ENCODE measurements around the gene RGCC.

The RGCC gene

DNA sequence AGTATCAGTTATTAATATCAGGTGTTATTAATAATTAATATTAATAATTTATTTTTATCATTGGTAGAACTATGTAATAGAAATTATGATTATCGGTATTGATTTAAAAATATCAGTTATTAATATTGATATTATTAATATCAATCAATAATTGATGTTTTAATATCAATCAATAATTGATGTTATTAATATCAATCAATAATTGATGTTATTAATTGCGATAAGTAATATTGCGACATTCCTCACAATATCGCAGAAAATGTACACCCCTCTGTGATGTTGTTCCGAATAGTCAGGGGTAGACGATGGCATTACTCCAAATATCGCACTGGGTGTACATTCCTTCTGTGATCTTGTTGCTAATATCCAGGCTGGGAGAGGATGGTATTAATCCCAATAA, 3.7 kb upstream of the RGCC start:
- no peak for DNase-seq (ENCODE audit: low read depth)
- H3K4me3 ChIP-seq (ENCODE audit: low read depth, low read length) = no peak overlapping the region
- TF ChIP-seq CTCF (IDR thresholded peaks at IDR 0.05; ENCODE audit: low read depth, low read length, missing control alignments) = no peak

GRCh38 chr13:41454170-41454569, 3.2 kb upstream of the RGCC start:
- no peak for DNase-seq (ENCODE audit: low read depth)
- H3K4me3 ChIP-seq (ENCODE audit: low read depth, low read length) = no peak overlapping the region
- TF ChIP-seq CTCF (IDR thresholded peaks at IDR 0.05; ENCODE audit: low read depth, low read length, missing control alignments) = no peak

DNA sequence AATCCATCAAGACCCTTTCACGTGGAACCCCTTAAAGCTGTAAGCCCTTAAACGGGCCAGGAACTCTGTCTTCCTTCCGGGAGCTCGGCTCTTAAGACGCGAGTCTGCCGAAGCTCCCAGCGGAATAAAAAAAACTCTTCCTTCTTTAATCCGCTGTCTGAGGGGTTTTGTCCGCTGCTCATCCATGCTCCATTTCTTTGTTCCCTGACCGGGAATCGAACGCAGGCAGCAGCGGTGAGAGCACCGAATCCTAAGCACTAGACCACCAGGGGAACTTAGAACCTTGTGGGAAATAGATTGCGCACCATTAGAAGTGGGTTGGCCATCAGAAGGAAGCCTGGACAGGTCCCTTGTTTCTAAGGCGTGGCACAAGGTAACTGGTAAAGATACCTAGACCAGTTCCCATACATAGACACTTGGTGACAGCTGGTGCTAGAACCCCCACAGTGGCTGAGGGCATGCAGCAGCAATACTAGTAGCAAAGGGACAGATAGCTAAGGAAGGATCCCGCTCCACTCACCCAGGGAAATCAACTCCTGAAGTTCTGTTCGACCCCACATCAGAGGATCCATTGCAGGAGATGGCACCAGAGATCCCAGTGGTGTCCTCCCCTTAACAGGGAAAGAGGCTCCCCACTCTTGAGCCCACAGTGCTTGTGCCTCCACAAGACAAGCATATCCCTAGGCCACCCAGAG, 1.5 kb upstream of the RGCC start:
- no peak for DNase-seq (ENCODE audit: low read depth)
- no peak for TF ChIP-seq CTCF (IDR thresholded peaks at IDR 0.05; ENCODE audit: low read depth, low read length, missing control alignments)
- no peak overlapping the region for H3K4me3 ChIP-seq (ENCODE audit: low read depth, low read length)

- no peak for TF ChIP-seq CTCF (IDR thresholded peaks at IDR 0.05; ENCODE audit: low read depth, low read length, missing control alignments)
- peak overlapping the region; percentile 56 for H3K4me3 ChIP-seq (ENCODE audit: low read depth, low read length)
- DNase-seq (ENCODE audit: low read depth) = no peak
Measured at GRCh38 chr13:41457589-41458186, 338 bp downstream of the RGCC start.

DNA sequence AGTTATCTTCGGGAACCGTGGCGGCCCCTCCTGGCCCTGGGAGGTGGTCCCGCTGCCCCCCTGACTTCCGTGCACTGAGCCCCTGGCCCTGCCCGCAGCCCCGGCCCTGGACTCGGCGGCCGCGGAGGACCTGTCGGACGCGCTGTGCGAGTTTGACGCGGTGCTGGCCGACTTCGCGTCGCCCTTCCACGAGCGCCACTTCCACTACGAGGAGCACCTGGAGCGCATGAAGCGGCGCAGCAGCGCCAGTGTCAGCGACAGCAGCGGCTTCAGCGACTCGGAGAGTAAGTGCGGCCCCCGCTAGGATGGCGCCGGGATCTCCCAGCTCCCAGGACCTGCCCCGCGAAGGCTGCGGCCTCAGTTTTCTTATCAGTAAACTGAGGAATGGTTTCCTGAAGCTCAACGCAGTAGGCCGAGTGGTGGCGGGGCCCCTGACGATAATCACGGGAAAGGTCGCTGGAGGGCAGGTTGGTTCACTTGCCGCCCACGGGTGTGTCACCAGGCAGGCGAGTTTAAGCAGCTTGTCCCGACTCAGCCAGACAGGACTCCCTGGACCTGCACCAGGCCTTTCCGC, 924 bp downstream of the RGCC start:
- no peak for TF ChIP-seq CTCF (IDR thresholded peaks at IDR 0.05; ENCODE audit: low read depth, low read length, missing control alignments)
- no peak for DNase-seq (ENCODE audit: low read depth)
- H3K4me3 ChIP-seq (ENCODE audit: low read depth, low read length) = peak overlapping the region; percentile 56

- DNase-seq (ENCODE audit: low read depth) = no peak
- peak; percentile 93 for TF ChIP-seq CTCF (IDR thresholded peaks at IDR 0.05; ENCODE audit: low read depth, low read length, missing control alignments)
- peak overlapping the region; percentile 56 for H3K4me3 ChIP-seq (ENCODE audit: low read depth, low read length)
Measured at GRCh38 chr13:41458761-41459431, 1.5 kb downstream of the RGCC start.

All from GM12864 (cell line).